IPS-20b (cell line): ENCODE data around the gene NPAS3.

Source experiments
- H3K27ac ChIP-seq: one replicate; pipeline ENCODE4 v1.5.1; 2013; ENCODE audit warnings: low read length
- H3K27me3 ChIP-seq: 2 replicates; pipeline ENCODE4 v1.6.1; 2013; ENCODE audit warnings: mild to moderate bottlenecking, low read length, inconsistent platforms; ENCODE audit not compliant: insufficient read depth
- H3K36me3 ChIP-seq: 2 replicates; pipeline ENCODE4 v1.6.1; 2013; ENCODE audit warnings: low read depth, mild to moderate bottlenecking, inconsistent platforms, low read length, moderate library complexity; ENCODE audit not compliant: insufficient read depth
- H3K4me1 ChIP-seq: 2 replicates; pipeline ENCODE4 v1.6.1; 2013; ENCODE audit warnings: mild to moderate bottlenecking, control low read depth, inconsistent platforms, low read length, moderate library complexity; ENCODE audit not compliant: insufficient read depth
- H3K4me3 ChIP-seq: 2 replicates; pipeline ENCODE4 v1.5.1; 2013; ENCODE audit warnings: mild to moderate bottlenecking, low read length, inconsistent platforms
- H3K9ac ChIP-seq: 2 replicates; pipeline ENCODE4 v1.6.1; 2013; ENCODE audit warnings: low read depth, mild to moderate bottlenecking, inconsistent platforms, low read length, moderate library complexity
- H3K9me3 ChIP-seq: 2 replicates; pipeline ENCODE4 v1.6.1; 2013; ENCODE audit warnings: mild to moderate bottlenecking, low read depth, low read length, inconsistent platforms; ENCODE audit not compliant: insufficient read depth

The NPAS3 gene

GRCh38 chr14:33435911-33436689, 497.4 kb downstream of the NPAS3 start:
- no peak overlapping the region for H3K9ac ChIP-seq
- H3K4me1 ChIP-seq = no peaks in the 10 kb centered on the region
- no peaks in the 10 kb centered on the region for H3K27me3 ChIP-seq
- no peak overlapping the region for H3K27ac ChIP-seq
- H3K4me3 ChIP-seq = no peak overlapping the region
- no peaks in the 10 kb centered on the region for H3K36me3 ChIP-seq
- H3K9me3 ChIP-seq = no peaks in the 10 kb centered on the region

- Histone ChIP-seq H3K27ac (no peak overlapping the region), H3K27me3 (no peaks in the 10 kb centered on the region), H3K9ac (no peak overlapping the region), H3K4me3 (no peak overlapping the region), H3K9me3 (no peaks in the 10 kb centered on the region), H3K36me3 (no peaks in the 10 kb centered on the region), H3K4me1 (no peaks in the 10 kb centered on the region)
These were observed 503.0 kb downstream of the NPAS3 start for GRCh38 chr14:33441633-33442032.

GRCh38 chr14:33444136-33444535, 505.5 kb downstream of the NPAS3 start:
- H3K4me3 ChIP-seq = no peak overlapping the region

GRCh38 chr14:33449268-33449667, 510.6 kb downstream of the NPAS3 start:
- Histone ChIP-seq H3K27ac (no peak overlapping the region), H3K9ac (no peak overlapping the region)

More at GRCh38 chr14:33444136-33444535, 505.5 kb downstream of the NPAS3 start:
- H3K27me3 ChIP-seq = no peaks in the 10 kb centered on the region
- H3K4me1 ChIP-seq = no peaks in the 10 kb centered on the region
- H3K9ac ChIP-seq = no peak overlapping the region
- H3K27ac ChIP-seq = no peak overlapping the region
- H3K9me3 ChIP-seq = no peaks in the 10 kb centered on the region
- no peaks in the 10 kb centered on the region for H3K36me3 ChIP-seq

GRCh38 chr14:33449703-33450395, 511.2 kb downstream of the NPAS3 start:
- no peak overlapping the region for H3K4me3 ChIP-seq
- H3K9ac ChIP-seq = no peak overlapping the region
- H3K27me3 ChIP-seq = no peaks in the 10 kb centered on the region
- H3K27ac ChIP-seq = no peak overlapping the region
- H3K36me3 ChIP-seq = no peaks in the 10 kb centered on the region
- no peaks in the 10 kb centered on the region for H3K9me3 ChIP-seq
- H3K4me1 ChIP-seq = no peaks in the 10 kb centered on the region

More at GRCh38 chr14:33449268-33449667, 510.6 kb downstream of the NPAS3 start:
- Histone ChIP-seq H3K9me3 (no peaks in the 10 kb centered on the region), H3K4me1 (no peaks in the 10 kb centered on the region), H3K4me3 (no peak overlapping the region), H3K36me3 (no peaks in the 10 kb centered on the region), H3K27me3 (no peaks in the 10 kb centered on the region)

- no peak overlapping the region for H3K9ac ChIP-seq
- H3K4me3 ChIP-seq = no peak overlapping the region
- no peaks in the 10 kb centered on the region for H3K27me3 ChIP-seq
- no peaks in the 10 kb centered on the region for H3K4me1 ChIP-seq
- no peaks in the 10 kb centered on the region for H3K36me3 ChIP-seq
- H3K27ac ChIP-seq = no peak overlapping the region
- H3K9me3 ChIP-seq = no peaks in the 10 kb centered on the region
These were observed 511.7 kb downstream of the NPAS3 start for GRCh38 chr14:33450416-33450815.

DNA sequence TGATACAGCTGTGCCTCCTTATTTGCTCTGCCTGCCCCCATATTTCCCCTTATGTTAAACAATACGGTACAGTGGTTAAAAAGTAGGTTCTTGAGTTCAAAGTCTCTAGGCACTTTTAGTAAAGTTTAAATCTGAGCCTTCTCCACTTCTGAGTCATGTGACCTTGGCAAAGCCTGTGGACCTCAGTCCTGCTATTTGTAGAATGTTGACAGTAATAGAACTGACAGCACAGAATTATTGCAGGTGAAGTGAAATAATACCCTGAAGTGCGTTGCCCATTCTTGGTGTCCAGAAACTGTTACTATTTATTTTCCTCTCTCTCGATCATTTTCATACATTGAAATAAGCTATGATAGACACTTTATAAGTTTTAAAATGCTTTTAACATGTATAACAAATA, 512.5 kb downstream of the NPAS3 start:
- no peak overlapping the region for H3K4me3 ChIP-seq
- H3K4me1 ChIP-seq = no peaks in the 10 kb centered on the region
- H3K9ac ChIP-seq = no peak overlapping the region
- H3K27me3 ChIP-seq = no peaks in the 10 kb centered on the region
- H3K36me3 ChIP-seq = no peaks in the 10 kb centered on the region
- no peaks in the 10 kb centered on the region for H3K9me3 ChIP-seq
- H3K27ac ChIP-seq = no peak overlapping the region

DNA sequence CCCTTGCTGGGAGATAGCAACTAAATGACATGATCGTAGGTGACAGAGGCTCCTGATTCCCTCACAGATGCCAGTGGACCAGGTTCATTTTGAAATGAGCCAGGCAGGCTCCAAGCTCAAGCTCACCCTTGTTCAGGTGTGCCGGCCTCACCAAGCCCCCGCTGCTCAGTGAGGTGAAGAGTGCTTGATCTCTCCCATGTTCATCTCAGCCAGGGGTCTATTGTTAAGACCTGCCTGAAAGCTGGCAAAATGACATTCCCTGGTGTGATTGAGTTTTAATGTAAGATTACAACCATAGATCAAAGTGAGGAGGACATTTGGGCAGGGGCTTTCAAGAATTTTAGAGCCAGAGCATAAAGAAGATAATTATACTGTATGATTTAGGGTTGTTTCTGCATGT, 514.3 kb downstream of the NPAS3 start:
- Histone ChIP-seq H3K9ac (no peak overlapping the region), H3K4me1 (no peaks in the 10 kb centered on the region; the same call in 1 of the 2 replicates), H3K4me3 (no peak overlapping the region), H3K27ac (no peak overlapping the region), H3K36me3 (no peaks in the 10 kb centered on the region), H3K27me3 (no peaks in the 10 kb centered on the region), H3K9me3 (no peaks in the 10 kb centered on the region)

GRCh38 chr14:33454022-33454595, 515.4 kb downstream of the NPAS3 start:
- Histone ChIP-seq H3K27ac (no peak overlapping the region), H3K9ac (no peak overlapping the region), H3K4me1 (no peaks in the 10 kb centered on the region; the same call in 1 of the 2 replicates), H3K9me3 (no peaks in the 10 kb centered on the region), H3K4me3 (no peak overlapping the region), H3K27me3 (no peaks in the 10 kb centered on the region), H3K36me3 (no peaks in the 10 kb centered on the region)

GRCh38 chr14:33454707-33455106, 516.0 kb downstream of the NPAS3 start:
- Histone ChIP-seq H3K27ac (no peak overlapping the region), H3K9me3 (no peaks in the 10 kb centered on the region), H3K36me3 (no peaks in the 10 kb centered on the region), H3K4me1 (no peaks in the 10 kb centered on the region; the same call in 1 of the 2 replicates), H3K9ac (no peak overlapping the region), H3K27me3 (no peaks in the 10 kb centered on the region), H3K4me3 (no peak overlapping the region)

DNA sequence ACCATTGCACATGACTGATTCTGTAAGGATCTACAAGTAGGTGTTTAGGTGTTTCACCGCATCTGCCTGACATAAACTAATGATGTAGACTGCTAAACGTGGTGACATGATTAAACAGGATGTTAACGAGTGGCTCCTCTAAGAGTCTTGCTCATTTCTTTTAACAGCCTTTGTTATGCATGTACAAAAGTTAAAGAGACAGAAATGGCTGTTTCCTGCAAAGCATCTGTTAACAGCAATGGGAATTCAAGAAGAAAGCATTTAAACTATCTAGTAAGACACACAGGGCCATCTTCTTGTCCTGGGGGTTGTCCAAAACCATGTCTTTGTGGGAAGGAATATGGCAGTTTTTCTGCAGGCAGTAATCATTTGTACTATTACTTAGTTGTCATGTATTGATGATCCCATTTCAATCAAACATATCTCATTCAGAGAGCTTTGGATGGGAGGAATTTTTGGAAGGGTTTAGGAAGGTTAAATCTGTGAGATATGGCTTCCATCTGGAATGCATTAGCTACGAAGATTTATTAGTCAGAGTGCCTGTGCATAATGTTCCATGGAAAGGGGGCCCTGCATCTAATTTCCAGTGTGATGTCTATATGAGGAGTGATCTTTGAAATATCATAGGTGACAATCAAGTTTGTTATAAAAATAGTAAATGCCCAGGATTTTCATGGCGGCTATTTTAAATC, 517.1 kb downstream of the NPAS3 start:
- no peaks in the 10 kb centered on the region; the same call in 1 of the 2 replicates for H3K4me1 ChIP-seq
- no peak overlapping the region for H3K27ac ChIP-seq
- no peaks in the 10 kb centered on the region for H3K36me3 ChIP-seq
- H3K9ac ChIP-seq = no peak overlapping the region
- H3K9me3 ChIP-seq = no peaks in the 10 kb centered on the region
- no peak overlapping the region for H3K4me3 ChIP-seq
- no peaks in the 10 kb centered on the region for H3K27me3 ChIP-seq
